CD4-positive, alpha-beta T cell treated with Interleukin-12 subunit alpha and Interleukin-12 subunit beta, for 1 hour (primary cell): ENCODE data around the gene ICA1.

Source experiments
- DNase-seq: peaks from one replicate; pipeline ENCODE4 v3.0.0-alpha.2; 2020

ICA1 gene

GRCh38 chr7:8155836-8156235 is 106.1 kb downstream of the ICA1 start:
- no peak for DNase-seq

- DNase-seq = no peak
Measured at GRCh38 chr7:8154272-8154671, 107.7 kb downstream of the ICA1 start.

GRCh38 chr7:8152489-8153192 is 109.3 kb downstream of the ICA1 start:
- DNase-seq = no peak

- DNase-seq = no peak
Measured at GRCh38 chr7:8151161-8151725, 110.7 kb downstream of the ICA1 start.

GRCh38 chr7:8149222-8149621 is 112.7 kb downstream of the ICA1 start:
- no peak for DNase-seq

GRCh38 chr7:8147760-8148463 is 114.1 kb downstream of the ICA1 start:
- DNase-seq = no peak

GRCh38 chr7:8146788-8147413 is 115.1 kb downstream of the ICA1 start:
- DNase-seq = no peak

GRCh38 chr7:8146106-8146787 is 115.7 kb downstream of the ICA1 start:
- DNase-seq = no peak

- DNase-seq = no peak
Measured at GRCh38 chr7:8144856-8145255, 117.1 kb downstream of the ICA1 start.

- no peak for DNase-seq
Measured at GRCh38 chr7:8143151-8143874, 118.7 kb downstream of the ICA1 start.

- no peak for DNase-seq
Measured at GRCh38 chr7:8142477-8142876, 119.5 kb downstream of the ICA1 start.

- DNase-seq = no peak
Measured at GRCh38 chr7:8141070-8141469, 120.9 kb downstream of the ICA1 start.

GRCh38 chr7:8136051-8136730 is 125.8 kb downstream of the ICA1 start:
- DNase-seq = no peak

- no peak for DNase-seq
Measured at GRCh38 chr7:8135417-8135816, 126.5 kb downstream of the ICA1 start.

- peak; percentile 55 for DNase-seq
Measured at GRCh38 chr7:8134089-8134733, 127.8 kb downstream of the ICA1 start.

GRCh38 chr7:8133188-8133848 is 128.6 kb downstream of the ICA1 start:
- DNase-seq = no peak

GRCh38 chr7:8131694-8132605 is 130.0 kb downstream of the ICA1 start:
- peak; percentile 76 for DNase-seq

GRCh38 chr7:8130663-8131062 is 131.3 kb downstream of the ICA1 start:
- DNase-seq = no peak

GRCh38 chr7:8129318-8129659 is 132.7 kb downstream of the ICA1 start:
- DNase-seq = peak; percentile 61
